ENCODE results near the gene GAB3.

GRCh38 chrX:154737136-154737535 lies 13.7 kb downstream of the GAB3 start:
- no peak for TF ChIP-seq POLR2A (IDR thresholded peaks at IDR 0.05)
- TF ChIP-seq CTCF (IDR thresholded peaks at IDR 0.05): no peak
